Mesendoderm (in vitro differentiated cells): ENCODE measurements around the gene ZNF530.

Experiments used
- DNase-seq: peaks from one replicate; pipeline ENCODE4 v3.0.0; 2013
- H2AK5ac ChIP-seq: 2 replicates; pipeline ENCODE4 v1.6.1; 2013; ENCODE audit warnings: low read length, inconsistent platforms
- H2BK120ac ChIP-seq: 2 replicates; pipeline ENCODE4 v1.6.1; 2013; ENCODE audit warnings: low read depth, mild to moderate bottlenecking, low read length, moderate library complexity, mixed read lengths
- H2BK15ac ChIP-seq: replicated peaks from 2 replicates; pipeline ENCODE4 v1.6.1; 2013; ENCODE audit warnings: low read depth, mild to moderate bottlenecking, moderate library complexity
- H2BK5ac ChIP-seq: 2 replicates; pipeline ENCODE4 v1.6.1; 2013; ENCODE audit warnings: low read length, inconsistent platforms
- H3K18ac ChIP-seq: 2 replicates; pipeline ENCODE4 v1.6.1; 2013; ENCODE audit warnings: mild to moderate bottlenecking, low read length, mixed read lengths
- H3K23ac ChIP-seq: one replicate; pipeline ENCODE4 v1.6.1; 2013; ENCODE audit warnings: low read length
- H3K27ac ChIP-seq: 2 replicates; pipeline ENCODE4 v1.5.1; 2013; ENCODE audit warnings: low read depth, mild to moderate bottlenecking, inconsistent platforms, low read length, moderate library complexity
- H3K27me3 ChIP-seq: 2 replicates; pipeline ENCODE4 v1.6.1; 2013; ENCODE audit warnings: low read length, control low read depth, mild to moderate bottlenecking, inconsistent platforms; ENCODE audit not compliant: insufficient read depth, poor library complexity
- H3K36me3 ChIP-seq: 2 replicates; pipeline ENCODE4 v1.6.1; 2013; ENCODE audit warnings: low read length, inconsistent platforms; ENCODE audit not compliant: control insufficient read depth, insufficient read depth
- H3K4ac ChIP-seq: one replicate; pipeline ENCODE4 v1.6.1; 2013; ENCODE audit warnings: low read depth, mild to moderate bottlenecking, low read length, moderate library complexity
- H3K4me1 ChIP-seq: 2 replicates; pipeline ENCODE4 v1.6.1; 2013; ENCODE audit warnings: low read depth, low read length, inconsistent platforms; ENCODE audit not compliant: control insufficient read depth
- H3K4me2 ChIP-seq: 2 replicates; pipeline ENCODE4 v1.6.1; 2013; ENCODE audit warnings: low read length
- H3K4me3 ChIP-seq: 2 replicates; pipeline ENCODE4 v1.5.1; 2013; ENCODE audit warnings: mild to moderate bottlenecking, low read length
- H3K56ac ChIP-seq: one replicate; pipeline ENCODE4 v1.6.1; 2013; ENCODE audit warnings: low read length
- H3K79me1 ChIP-seq: 2 replicates; pipeline ENCODE4 v1.6.1; 2013; ENCODE audit warnings: low read length, inconsistent platforms
- H3K79me2 ChIP-seq: 2 replicates; pipeline ENCODE4 v1.6.1; 2013; ENCODE audit warnings: mild to moderate bottlenecking, low read length; ENCODE audit not compliant: control insufficient read depth, insufficient read depth
- H3K9ac ChIP-seq: 2 replicates; pipeline ENCODE4 v1.6.1; 2013; ENCODE audit warnings: low read length, inconsistent platforms
- H4K5ac ChIP-seq: one replicate; pipeline ENCODE4 v1.6.1; 2013; ENCODE audit warnings: low read length
- H4K8ac ChIP-seq: one replicate; pipeline ENCODE4 v1.6.1; 2013; ENCODE audit warnings: low read depth, mild to moderate bottlenecking, control low read depth, low read length, moderate library complexity
- WGBS: extraction: QIAGEN DNeasy Blood & Tissue Kit; methylation state at CpG from one replicate; pipeline ENCODE4 v1.1.7; 2013; ENCODE audit warnings: low lambda C conversion rate, missing lambda C conversion rate; ENCODE audit not compliant: insufficient coverage; ENCODE audit errors: extremely low coverage; 5-methylcytosine and 5-hydroxymethylcytosine counted together

The ZNF530 gene

GRCh38 chr19:57559404-57560025 lies 40.2 kb upstream of the ZNF530 start, which contains the start of gene ZNF550:
Gene ZNF550, minus strand, starts transcription at chr19:57559863. Its CDS starts 181 bp downstream, at chr19:57559682.
- Histone ChIP-seq H3K79me1 (peaks cover 12% of the 10 kb centered on the region), H3K56ac (peak within 1 kb of the TSS; percentile 97), H3K18ac (no peak within 1 kb of the TSS), H2BK5ac (no peak within 1 kb of the TSS), H3K4me1 (peaks cover 4% of the 10 kb centered on the region), H4K5ac (no peak within 1 kb of the TSS), H2AK5ac (no peak within 1 kb of the TSS), H3K4ac (no peak within 1 kb of the TSS), H3K27me3 (no peaks in the 10 kb centered on the region), H3K36me3 (no peaks in the 10 kb centered on the region), H3K27ac (no peak within 1 kb of the TSS), H3K79me2 (peaks cover 7% of the 10 kb centered on the region), H2BK120ac (no peak within 1 kb of the TSS), H4K8ac (no peak within 1 kb of the TSS), H3K4me3 (peak within 1 kb of the TSS; percentile 97), H2BK15ac (no peak within 1 kb of the TSS), H3K9ac (peak within 1 kb of the TSS; percentile 96), H3K4me2 (peak within 1 kb of the TSS; percentile 47), H3K23ac (peak within 1 kb of the TSS; percentile 57)
- no CpG with 5 or more reads among the region's 56 CpGs for WGBS
- peak; percentile 87 for DNase-seq

GRCh38 chr19:57560049-57560491 lies 39.6 kb upstream of the ZNF530 start:
- H3K79me1 ChIP-seq = peaks cover 12% of the 10 kb centered on the region
- H3K4me2 ChIP-seq = no peak overlapping the region
- H2BK5ac ChIP-seq = no peak overlapping the region
- no peak overlapping the region for H3K56ac ChIP-seq
- H4K5ac ChIP-seq = no peak overlapping the region
- H3K4ac ChIP-seq = no peak overlapping the region
- H3K4me1 ChIP-seq = peaks cover 4% of the 10 kb centered on the region
- WGBS = no CpG with 5 or more reads among the region's 23 CpGs
- DNase-seq = no peak
- no peak overlapping the region for H3K23ac ChIP-seq
- H3K18ac ChIP-seq = no peak overlapping the region
- no peak overlapping the region for H2BK15ac ChIP-seq
- no peak overlapping the region for H2AK5ac ChIP-seq
- no peak overlapping the region for H4K8ac ChIP-seq
- no peaks in the 10 kb centered on the region for H3K27me3 ChIP-seq
- no peak overlapping the region for H3K9ac ChIP-seq
- H2BK120ac ChIP-seq = no peak overlapping the region
- H3K36me3 ChIP-seq = no peaks in the 10 kb centered on the region
- H3K4me3 ChIP-seq = no peak overlapping the region
- H3K27ac ChIP-seq = no peak overlapping the region
- peaks cover 7% of the 10 kb centered on the region for H3K79me2 ChIP-seq

- no peak overlapping the region for H2BK120ac ChIP-seq
- H3K79me1 ChIP-seq = peaks cover 7% of the 10 kb centered on the region
- no peak for DNase-seq
- H3K79me2 ChIP-seq = peaks cover 4% of the 10 kb centered on the region
- no peaks in the 10 kb centered on the region for H3K36me3 ChIP-seq
- no peak overlapping the region for H3K18ac ChIP-seq
- no CpG with 5 or more reads among the region's 1 CpG for WGBS
- no peak overlapping the region for H4K8ac ChIP-seq
- no peak overlapping the region for H2BK5ac ChIP-seq
- no peak overlapping the region for H3K9ac ChIP-seq
- H2BK15ac ChIP-seq = no peak overlapping the region
- H3K4me2 ChIP-seq = no peak overlapping the region
- no peak overlapping the region for H3K23ac ChIP-seq
- H3K56ac ChIP-seq = no peak overlapping the region
- H3K27me3 ChIP-seq = no peaks in the 10 kb centered on the region
- no peak overlapping the region for H3K27ac ChIP-seq
- no peak overlapping the region for H3K4ac ChIP-seq
- H2AK5ac ChIP-seq = no peak overlapping the region
- no peak overlapping the region for H3K4me3 ChIP-seq
- no peak overlapping the region for H4K5ac ChIP-seq
- peaks cover 3% of the 10 kb centered on the region for H3K4me1 ChIP-seq
These were observed 36.1 kb upstream of the ZNF530 start for GRCh38 chr19:57563547-57563946.

- Histone ChIP-seq H3K23ac (no peak overlapping the region), H3K36me3 (no peaks in the 10 kb centered on the region), H3K4me1 (no peaks in the 10 kb centered on the region), H3K4ac (no peak overlapping the region), H3K27ac (no peak overlapping the region), H3K79me1 (no peaks in the 10 kb centered on the region), H3K4me3 (no peak overlapping the region), H4K8ac (no peak overlapping the region), H3K79me2 (no peaks in the 10 kb centered on the region), H3K9ac (no peak overlapping the region), H4K5ac (no peak overlapping the region), H2BK15ac (no peak overlapping the region), H3K18ac (no peak overlapping the region), H3K4me2 (no peak overlapping the region), H3K56ac (no peak overlapping the region), H3K27me3 (no peaks in the 10 kb centered on the region), H2BK5ac (no peak overlapping the region), H2BK120ac (no peak overlapping the region), H2AK5ac (no peak overlapping the region)
- peak; percentile 55 for DNase-seq
- WGBS = no CpG with 5 or more reads among the region's 7 CpGs
These were observed 33.1 kb upstream of the ZNF530 start for GRCh38 chr19:57566396-57567265.

GRCh38 chr19:57570707-57571106 lies 29.0 kb upstream of the ZNF530 start:
- Histone ChIP-seq H3K4me2 (no peak overlapping the region), H3K18ac (no peak overlapping the region), H3K27ac (no peak overlapping the region), H3K9ac (no peak overlapping the region), H3K23ac (no peak overlapping the region), H3K56ac (no peak overlapping the region), H4K5ac (no peak overlapping the region), H3K4me3 (no peak overlapping the region), H3K4ac (no peak overlapping the region), H3K4me1 (no peaks in the 10 kb centered on the region), H3K36me3 (peaks cover 28% of the 10 kb centered on the region), H3K79me2 (no peaks in the 10 kb centered on the region), H2BK15ac (no peak overlapping the region), H2BK120ac (no peak overlapping the region), H2AK5ac (no peak overlapping the region), H4K8ac (no peak overlapping the region), H3K27me3 (no peaks in the 10 kb centered on the region), H3K79me1 (no peaks in the 10 kb centered on the region), H2BK5ac (no peak overlapping the region)
- no peak for DNase-seq
